Stimulated activated CD4-positive, alpha-beta T cell treated with anti-CD3 and anti-CD28 coated beads, Interleukin-15, amount 100 ng/mL, for 48 hours (primary cell): ENCODE measurements around the gene DDIT3.
"Not testable (repeated sequence)": the region's sequence is repeated elsewhere in the genome, so short reads cannot be mapped to it uniquely, and the experiment has no call there.

Experiments
- DNase-seq, 2 donors: peaks; one replicate each; pipeline ENCODE4 v3.0.0-alpha.2; 2020; ENCODE audit warnings: low read depth in 2 of 2

Gene DDIT3

DNA sequence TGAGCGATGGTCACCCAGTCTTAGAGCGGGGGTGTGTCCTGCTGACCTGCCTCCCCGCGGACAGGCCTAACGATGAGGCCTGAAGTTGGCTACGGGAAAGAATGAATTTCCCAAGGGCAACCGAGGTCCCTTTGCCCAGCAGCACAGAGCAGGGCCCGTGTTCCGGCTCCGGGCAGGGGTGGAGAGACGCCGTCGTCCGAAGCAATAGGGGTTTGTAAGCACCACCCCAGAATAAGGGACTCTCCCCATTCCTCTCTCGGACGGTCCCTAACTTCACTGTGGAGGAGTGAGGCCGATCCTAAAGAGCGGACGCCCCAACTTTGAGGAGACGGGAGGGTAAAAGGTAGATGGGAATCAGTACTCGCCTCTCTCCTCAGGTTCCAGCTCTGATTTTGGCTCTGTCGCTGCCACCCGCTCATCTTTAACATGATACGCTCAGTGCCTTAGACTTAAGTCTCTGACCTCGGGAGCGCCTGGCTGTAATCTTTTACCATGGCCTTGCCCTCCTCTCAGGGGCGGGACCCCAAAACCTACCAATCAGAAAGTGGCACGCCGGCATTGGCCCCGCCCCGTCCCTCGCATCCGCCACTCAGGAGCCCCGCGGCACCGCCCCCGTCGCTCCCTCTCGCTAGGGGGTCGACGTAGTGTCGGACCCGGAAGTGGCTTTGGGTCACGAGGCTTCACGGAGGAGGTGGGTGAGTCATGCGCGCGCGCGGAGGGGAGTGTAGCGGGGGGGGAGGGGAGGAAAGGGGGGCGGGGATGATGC is at the start of gene DDIT3:
DDIT3 (minus strand) TSS at position 462 of the 766 bp plus-strand sequence. CDS start 3,108 bp downstream, outside the sequence.
- peak; percentile 99 to 100 for DNase-seq

DNA sequence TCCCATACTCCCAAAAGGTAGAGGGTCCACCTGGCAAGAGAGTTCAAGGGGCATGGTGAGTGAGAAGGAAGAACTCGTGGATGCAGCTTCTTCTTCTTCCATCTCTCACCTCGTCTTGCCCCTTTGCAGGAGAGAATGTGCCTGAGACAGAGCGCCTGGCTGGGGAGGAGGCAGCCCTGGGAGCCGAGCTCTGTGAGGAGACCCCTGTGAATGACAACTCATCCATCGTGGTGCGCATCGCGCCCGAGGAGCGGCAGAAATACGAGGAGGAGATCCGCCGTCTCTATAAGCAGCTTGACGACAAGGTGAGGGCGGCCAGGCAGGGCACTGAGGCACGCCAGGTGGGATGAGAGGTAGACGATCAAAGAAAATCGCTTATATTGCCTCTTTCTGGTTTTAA is 49.5 kb upstream of the DDIT3 start:
- DNase-seq, result no peak

GRCh38 chr12:57568838-57569237 is 48.5 kb upstream of the DDIT3 start:
- no peak for DNase-seq

GRCh38 chr12:57564178-57564740 is 43.9 kb upstream of the DDIT3 start:
- no peak for DNase-seq

DNA sequence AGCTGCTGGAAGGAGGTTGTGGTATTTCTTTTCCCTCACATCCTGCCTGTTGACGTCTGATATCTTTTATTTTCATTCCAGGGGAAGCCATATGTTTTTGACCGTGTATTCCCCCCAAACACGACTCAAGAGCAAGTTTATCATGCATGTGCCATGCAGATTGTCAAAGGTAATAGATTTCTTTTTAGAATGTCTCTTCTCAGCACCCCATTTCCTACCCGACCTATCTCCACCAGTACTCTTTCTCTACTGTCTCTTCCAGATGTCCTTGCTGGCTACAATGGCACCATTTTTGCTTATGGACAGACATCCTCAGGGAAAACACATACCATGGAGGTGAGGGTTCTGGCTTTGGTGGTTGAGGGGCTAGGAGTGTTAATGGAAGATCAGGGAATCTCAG is 43.0 kb upstream of the DDIT3 start:
- DNase-seq, result no peak

- DNase-seq, result not testable (repeated sequence)
Observed at GRCh38 chr12:57561117-57561516, 40.8 kb upstream of the DDIT3 start.

DNA sequence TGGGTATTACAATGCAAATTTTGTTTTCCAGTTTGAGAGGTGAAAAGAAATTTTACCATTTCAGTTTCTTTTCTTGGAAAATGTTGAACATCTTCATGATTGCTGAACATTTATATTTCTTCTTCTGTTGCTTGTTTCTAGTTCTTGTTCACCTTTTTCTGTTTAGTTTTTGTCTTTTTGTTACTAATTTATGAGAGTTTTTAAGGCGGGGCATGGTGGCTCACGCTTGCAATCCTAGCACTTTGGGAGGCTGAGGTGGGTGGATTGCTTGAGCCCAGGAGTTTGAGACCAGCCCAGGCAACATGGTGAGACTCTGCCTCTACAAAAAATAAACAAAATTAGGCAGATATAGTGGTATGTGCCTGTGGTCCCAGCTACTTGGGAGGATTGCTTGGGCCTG is 40.2 kb upstream of the DDIT3 start:
- DNase-seq, result no peak

DNA sequence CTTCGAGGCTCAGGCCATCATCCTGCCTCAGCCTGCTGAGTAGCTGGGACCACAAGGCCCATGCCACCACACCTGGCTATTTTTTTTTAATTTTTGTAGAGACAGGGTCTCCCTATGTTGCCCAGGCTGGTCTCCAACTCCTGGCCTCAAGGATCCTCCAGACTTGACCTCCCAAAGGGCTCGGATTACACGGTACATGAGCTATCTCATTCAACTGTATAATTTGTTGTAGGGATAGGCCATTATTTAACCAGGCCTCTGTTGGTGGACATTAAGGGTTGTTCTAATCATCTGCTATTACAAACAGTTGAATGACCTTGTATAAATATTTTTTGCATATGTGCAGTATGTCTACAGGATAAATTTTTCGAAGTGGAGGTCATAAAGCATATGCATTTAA is 38.5 kb upstream of the DDIT3 start:
- no peak for DNase-seq

DNA sequence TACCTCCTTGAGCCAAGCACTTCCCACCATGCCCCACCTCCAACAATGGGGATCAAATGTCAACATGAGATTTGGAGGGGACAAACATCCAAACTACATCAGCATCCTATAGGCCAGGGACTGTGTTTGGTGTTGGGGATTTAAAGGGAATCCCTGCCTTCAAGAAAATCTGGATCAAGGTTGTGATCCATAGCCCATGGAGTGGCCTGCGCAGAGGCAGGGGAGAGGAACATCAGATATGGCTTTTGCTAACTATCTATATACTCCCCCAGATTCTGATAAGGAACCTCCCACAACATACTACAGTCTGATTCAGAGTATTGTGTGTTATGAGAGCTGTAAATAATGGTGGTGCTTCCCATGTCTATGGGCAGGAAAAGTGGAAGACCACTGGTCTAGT is 34.6 kb upstream of the DDIT3 start:
- no peak for DNase-seq

GRCh38 chr12:57554453-57554852 is 34.1 kb upstream of the DDIT3 start:
- no peak for DNase-seq

- no peak for DNase-seq
Observed at GRCh38 chr12:57553343-57554202, 33.3 kb upstream of the DDIT3 start.

- no peak for DNase-seq
Observed at GRCh38 chr12:57552835-57553313, 32.6 kb upstream of the DDIT3 start.

- DNase-seq, result no peak
Observed at GRCh38 chr12:57552306-57552651, 32.0 kb upstream of the DDIT3 start.

DNA sequence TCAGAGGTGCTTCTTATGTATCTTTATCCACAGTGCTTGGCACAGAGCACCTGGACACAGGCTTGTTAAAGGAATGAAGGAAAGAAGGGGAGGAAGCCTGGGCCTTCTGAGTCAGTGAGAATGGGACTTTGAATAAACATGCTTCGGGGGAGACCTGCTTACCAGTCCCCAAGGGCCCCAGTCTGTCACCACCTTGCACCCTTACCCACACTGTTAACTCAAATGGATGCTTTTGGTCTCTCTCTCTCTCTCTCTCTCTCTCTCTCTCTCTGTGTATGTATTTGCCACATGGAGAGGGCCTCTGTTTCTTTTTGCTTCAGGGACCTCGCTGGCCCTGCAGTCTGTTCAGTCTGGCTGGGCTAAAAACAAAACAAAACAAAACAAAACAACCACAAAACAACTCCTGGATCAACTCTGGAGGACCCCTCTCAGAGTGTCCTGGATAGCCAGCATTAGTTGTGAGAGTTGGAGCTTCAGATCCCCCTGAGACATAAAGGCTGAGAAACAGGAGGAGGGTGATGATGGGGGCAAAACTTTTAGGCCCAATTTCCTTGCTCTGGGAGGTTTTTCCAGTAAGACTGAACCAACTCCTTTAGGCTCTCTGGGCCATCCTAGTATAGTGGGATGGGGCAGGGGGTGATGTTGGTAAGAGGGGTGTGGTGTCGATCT is 31.5 kb upstream of the DDIT3 start:
- DNase-seq, result no peak

DNA sequence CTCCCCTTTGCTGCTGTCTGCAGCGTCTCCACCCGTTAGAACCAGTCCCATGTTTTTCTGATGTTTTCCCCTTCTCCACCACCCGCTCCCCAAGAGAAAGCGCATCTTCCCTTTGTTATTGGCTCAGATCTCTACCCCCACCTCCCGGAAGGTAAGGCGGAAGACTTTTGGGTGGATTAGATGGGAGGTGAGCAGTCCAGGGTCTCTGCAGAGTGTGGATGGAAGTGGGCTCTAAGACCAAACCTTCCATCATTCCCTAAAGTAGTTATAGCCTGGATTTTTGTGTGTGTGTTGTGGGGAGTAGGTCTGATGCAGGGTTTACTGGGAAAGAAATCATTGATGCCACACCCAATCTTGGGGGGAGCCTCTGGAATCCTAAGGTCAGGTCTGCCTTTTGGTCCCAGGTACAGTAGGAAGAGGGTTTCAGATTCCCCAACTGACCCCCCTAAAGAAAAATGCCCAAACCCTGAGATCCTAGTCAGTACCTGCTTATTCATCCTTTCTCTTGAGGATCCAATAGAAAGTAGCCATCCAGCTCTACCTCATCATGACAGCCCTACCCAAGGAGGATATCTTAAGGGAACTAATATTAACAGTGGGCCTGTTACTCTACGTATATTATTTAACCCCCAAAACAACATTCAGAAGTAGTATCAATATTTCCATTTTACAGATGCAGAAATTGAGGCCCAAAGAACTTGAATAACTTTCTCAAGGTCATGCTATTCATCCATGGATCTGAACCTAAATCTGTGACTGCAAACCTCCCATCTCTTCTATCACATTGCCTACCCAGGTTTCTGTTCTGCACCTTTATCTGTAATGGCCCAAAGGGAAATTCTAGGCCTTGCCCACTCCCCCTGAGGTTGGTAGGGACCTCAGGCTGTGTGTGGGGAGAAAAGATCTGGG is 30.6 kb upstream of the DDIT3 start:
- DNase-seq, result no peak

- peak in 1 of 2 donors; percentile 59 for DNase-seq
Observed at GRCh38 chr12:57549909-57550640, 29.8 kb upstream of the DDIT3 start, which contains the start of gene KIF5A. TSS of gene KIF5A (plus strand) at chr12:57550044. CDS start at chr12:57550272, 228 bp downstream.

- DNase-seq, result no peak
Observed at GRCh38 chr12:57549203-57549908, 29.0 kb upstream of the DDIT3 start.

GRCh38 chr12:57548488-57548887 is 28.2 kb upstream of the DDIT3 start:
- DNase-seq, result no peak

GRCh38 chr12:57548013-57548315 is 27.6 kb upstream of the DDIT3 start:
- no peak for DNase-seq
